Dendritic cell treated with granulocyte-macrophage colony-stimulating factor and Interleukin-4, amounts not matched to agents 40 ng/mL and 50 ng/mL, for 4 days (primary cell): ENCODE measurements around the gene ZCCHC3.
"Not testable (repeated sequence)": the region's sequence is repeated elsewhere in the genome, so short reads cannot be mapped to it uniquely, and the experiment has no call there.

Experiments used
- H3K27ac Mint-ChIP-seq: one replicate; pipeline ENCODE4 v1.8.0; 2022; ENCODE audit warnings: mild to moderate bottlenecking, mixed read lengths
- H3K27me3 Mint-ChIP-seq: one replicate; pipeline ENCODE4 v1.8.0; 2022; ENCODE audit warnings: mild to moderate bottlenecking, mixed read lengths
- H3K36me3 Mint-ChIP-seq: one replicate; pipeline ENCODE4 v1.8.0; 2022; ENCODE audit warnings: low read depth, mixed read lengths
- H3K4me1 Mint-ChIP-seq: one replicate; pipeline ENCODE4 v1.8.0; 2022; ENCODE audit warnings: low read depth, mixed read lengths
- H3K4me3 Mint-ChIP-seq: one replicate; pipeline ENCODE4 v1.8.0; 2022; ENCODE audit warnings: mild to moderate bottlenecking, moderate library complexity, mixed read lengths
- H3K9me3 Mint-ChIP-seq: one replicate; pipeline ENCODE4 v1.8.0; 2022; ENCODE audit warnings: mixed read lengths
- intact Hi-C: fragments of 100-400 bp; cut with micrococcal nuclease; formaldehyde crosslinking; loops from one replicate; pipeline ENCODE4 v1.15.0; 2022

The ZCCHC3 gene

GRCh38 chr20:328975-329695, 31.8 kb downstream of the ZCCHC3 start:
- Mint-ChIP-seq H3K9me3 (no peaks in the 10 kb centered on the region), H3K4me1 (peaks cover 62% of the 10 kb centered on the region), H3K27ac (no peak overlapping the region), H3K27me3 (peaks cover 21% of the 10 kb centered on the region), H3K4me3 (no peak overlapping the region), H3K36me3 (no peaks in the 10 kb centered on the region)
- intact Hi-C loops = no loop called here

DNA sequence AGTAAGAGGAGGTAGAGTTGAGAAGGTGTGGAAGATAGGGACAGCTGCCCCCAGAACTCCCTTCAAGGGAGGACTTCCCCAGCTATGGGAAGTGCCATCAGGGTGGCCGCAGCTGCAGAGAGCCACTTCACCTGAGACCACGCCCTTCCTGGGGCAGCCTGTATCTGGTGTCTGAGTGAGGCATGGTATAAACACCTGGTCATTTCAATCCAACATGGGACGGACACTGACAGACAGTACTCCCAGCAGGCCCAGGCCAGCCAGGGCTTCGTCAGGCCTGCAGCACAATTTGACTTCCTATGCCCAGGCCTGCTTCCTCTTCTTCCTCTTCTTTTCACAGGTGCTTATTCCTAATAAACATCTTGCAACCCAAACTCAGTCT, 32.5 kb downstream of the ZCCHC3 start:
- intact Hi-C loops = loop anchor here (2.0 to 10.0 kb wide), 2 partner anchors 55 to 121 kb away; no protein-coding TSS in a partner anchor

DNA sequence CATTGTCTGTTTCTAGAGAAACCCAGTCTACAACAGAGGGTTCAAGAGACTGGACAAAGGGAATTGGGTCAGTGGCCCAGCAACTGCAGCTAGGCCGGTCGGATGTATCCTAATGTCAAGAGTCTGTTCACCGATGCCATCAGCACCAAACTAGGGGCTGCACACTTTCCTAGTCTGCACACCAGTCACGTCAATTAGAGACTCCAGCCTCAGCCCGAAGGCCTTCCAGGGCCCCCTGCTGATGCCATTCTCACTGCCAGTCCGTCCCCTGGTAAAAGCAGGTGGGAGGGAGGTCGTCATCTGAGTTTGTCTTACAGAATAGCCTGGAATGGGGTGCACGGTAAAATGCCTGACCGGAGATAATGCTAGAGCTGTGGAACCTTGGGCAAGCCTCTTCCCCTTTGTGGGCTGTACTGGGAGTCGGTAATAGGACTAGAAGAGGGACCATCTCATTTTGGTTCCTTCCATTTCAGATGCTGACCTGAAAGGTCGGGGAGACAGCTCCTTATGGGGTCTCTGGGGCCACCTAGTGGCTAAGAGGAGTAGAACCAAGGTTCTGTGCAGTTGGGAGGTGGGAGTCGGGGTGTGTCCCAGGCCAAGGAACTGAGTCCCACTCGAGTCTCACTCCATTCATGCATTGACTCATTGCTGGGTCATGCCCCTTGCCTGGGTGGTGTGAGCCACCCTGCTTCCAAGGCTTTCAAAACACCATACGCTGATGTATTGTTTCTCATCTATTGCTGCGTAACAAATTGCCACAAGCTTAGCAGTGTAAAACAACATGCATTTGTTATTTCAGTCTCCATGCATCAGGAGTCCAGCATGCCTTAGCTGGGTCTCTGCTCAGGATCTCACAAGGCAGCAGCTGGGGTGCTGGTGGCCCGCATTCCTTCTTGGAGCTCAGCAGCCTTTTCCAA, 33.1 kb downstream of the ZCCHC3 start:
- H3K27me3 Mint-ChIP-seq = peaks cover 21% of the 10 kb centered on the region
- H3K4me1 Mint-ChIP-seq = peaks cover 58% of the 10 kb centered on the region
- H3K27ac Mint-ChIP-seq = no peak overlapping the region
- no peaks in the 10 kb centered on the region for H3K36me3 Mint-ChIP-seq
- intact Hi-C loops = loop anchor here (2.0 to 10.0 kb wide), 2 partner anchors 56 to 122 kb away; no protein-coding TSS in a partner anchor
- H3K4me3 Mint-ChIP-seq = no peak overlapping the region
- no peaks in the 10 kb centered on the region for H3K9me3 Mint-ChIP-seq

More for the DNA sequence above, 32.5 kb downstream of the ZCCHC3 start:
- Mint-ChIP-seq H3K36me3 (no peaks in the 10 kb centered on the region), H3K4me3 (no peak overlapping the region), H3K4me1 (peaks cover 58% of the 10 kb centered on the region), H3K27ac (no peak overlapping the region), H3K9me3 (no peaks in the 10 kb centered on the region), H3K27me3 (peaks cover 21% of the 10 kb centered on the region)

- H3K4me1 Mint-ChIP-seq = peaks cover 53% of the 10 kb centered on the region
- H3K27ac Mint-ChIP-seq = no peak overlapping the region
- H3K36me3 Mint-ChIP-seq = no peaks in the 10 kb centered on the region
- H3K4me3 Mint-ChIP-seq = no peak overlapping the region
- intact Hi-C loops = loop anchor here (10.0 kb wide), 1 partner anchor 60 kb away; no protein-coding TSS in a partner anchor
- H3K27me3 Mint-ChIP-seq = no peaks in the 10 kb centered on the region
- H3K9me3 Mint-ChIP-seq = peaks cover 9% of the 10 kb centered on the region
Observed at GRCh38 chr20:334578-334977, 37.2 kb downstream of the ZCCHC3 start.

DNA sequence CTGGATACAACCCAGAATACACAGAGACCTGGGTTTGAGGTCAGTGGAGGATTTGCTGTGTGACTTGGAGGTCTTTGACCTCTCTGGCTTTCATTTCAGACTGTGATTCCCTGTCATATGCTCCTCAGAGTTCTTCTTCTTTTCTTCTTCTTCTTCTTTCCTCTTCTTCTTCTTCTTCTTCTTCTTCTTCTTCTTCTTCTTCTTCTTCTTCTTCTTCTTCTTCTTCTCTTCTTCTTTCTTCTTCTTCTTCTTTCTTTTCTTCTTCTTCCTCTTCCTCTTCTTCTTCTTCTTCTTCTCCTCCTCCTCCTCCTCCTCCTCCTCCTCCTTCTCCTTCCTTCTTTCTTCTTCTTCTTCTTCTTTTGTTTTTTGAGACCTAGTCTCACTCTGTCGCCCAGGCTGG, 38.7 kb downstream of the ZCCHC3 start:
- intact Hi-C loops = loop anchor here (10.0 kb wide), 1 partner anchor 61 kb away; no protein-coding TSS in a partner anchor
- not testable (repeated sequence) for H3K27me3 Mint-ChIP-seq, H3K4me3 Mint-ChIP-seq, H3K36me3 Mint-ChIP-seq, H3K9me3 Mint-ChIP-seq
- peaks cover 38% of the 10 kb centered on the region for H3K4me1 Mint-ChIP-seq
- H3K27ac Mint-ChIP-seq = peak overlapping the region; percentile 45

- Mint-ChIP-seq H3K4me3 (no peak overlapping the region), H3K36me3 (peaks cover 13% of the 10 kb centered on the region), H3K27ac (no peak overlapping the region), H3K9me3 (peaks cover 21% of the 10 kb centered on the region), H3K4me1 (peaks cover 24% of the 10 kb centered on the region), H3K27me3 (peaks cover 9% of the 10 kb centered on the region)
- intact Hi-C loops = no loop called here
Observed at GRCh38 chr20:341682-342081, 44.3 kb downstream of the ZCCHC3 start.

DNA sequence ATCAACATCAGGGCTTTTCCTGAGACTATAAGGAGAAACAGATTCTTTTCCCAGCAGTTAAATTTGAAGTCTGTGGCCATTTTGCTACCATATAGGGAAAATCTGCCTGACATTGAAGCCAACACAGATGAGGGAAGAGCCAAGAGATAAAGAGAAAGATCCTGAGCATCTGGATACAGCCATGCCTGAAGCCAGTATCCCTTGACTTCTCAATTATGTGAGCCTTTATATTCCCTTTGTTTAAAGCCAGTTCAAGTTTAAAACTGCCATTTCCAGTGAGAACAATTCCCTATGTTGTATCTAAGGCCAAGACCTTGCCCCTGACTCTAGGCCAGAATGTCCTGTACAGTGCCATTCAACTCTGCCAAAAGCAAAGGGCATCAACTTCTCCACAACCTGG, 45.7 kb downstream of the ZCCHC3 start:
- H3K27me3 Mint-ChIP-seq = peaks cover 13% of the 10 kb centered on the region
- no peak overlapping the region for H3K27ac Mint-ChIP-seq
- intact Hi-C loops = no loop called here
- H3K4me1 Mint-ChIP-seq = peaks cover 16% of the 10 kb centered on the region
- no peak overlapping the region for H3K4me3 Mint-ChIP-seq
- peaks cover 21% of the 10 kb centered on the region for H3K9me3 Mint-ChIP-seq
- H3K36me3 Mint-ChIP-seq = peaks cover 18% of the 10 kb centered on the region

GRCh38 chr20:346033-346639, 48.8 kb downstream of the ZCCHC3 start:
- Mint-ChIP-seq H3K4me1 (peaks cover 21% of the 10 kb centered on the region), H3K36me3 (peaks cover 22% of the 10 kb centered on the region), H3K27ac (peak overlapping the region; percentile 80), H3K4me3 (peak overlapping the region; percentile 77), H3K27me3 (peaks cover 17% of the 10 kb centered on the region), H3K9me3 (peaks cover 21% of the 10 kb centered on the region)
- intact Hi-C loops = no loop called here

GRCh38 chr20:346640-347316, 49.4 kb downstream of the ZCCHC3 start, which contains the start of gene NRSN2:
Gene NRSN2 (plus strand): TSS chr20:347111. CDS start chr20:349644, 2,533 bp downstream.
- Mint-ChIP-seq H3K4me1 (peaks cover 21% of the 10 kb centered on the region), H3K4me3 (peak within 1 kb of the TSS; percentile 99), H3K9me3 (peaks cover 16% of the 10 kb centered on the region), H3K27me3 (peaks cover 17% of the 10 kb centered on the region), H3K36me3 (peaks cover 19% of the 10 kb centered on the region), H3K27ac (peak within 1 kb of the TSS; percentile 80)
- intact Hi-C loops = no loop called here

DNA sequence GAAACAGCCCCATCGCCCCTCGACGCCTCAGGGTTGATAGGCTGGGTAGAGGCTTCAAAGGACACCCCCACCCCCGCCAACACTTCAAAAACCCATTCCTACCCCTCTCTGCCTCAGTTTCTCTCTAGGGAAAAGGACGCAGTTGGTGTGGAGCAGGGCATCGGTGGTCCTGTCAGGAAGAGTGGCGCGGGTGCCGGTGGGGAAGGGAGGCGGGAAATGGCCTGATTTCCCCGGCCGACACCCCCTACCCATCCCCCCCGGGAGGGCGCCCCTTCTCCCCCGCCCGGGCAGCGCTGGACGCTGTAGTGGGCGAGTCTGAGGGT, 49.9 kb downstream of the ZCCHC3 start:
- peak overlapping the region; percentile 80 for H3K27ac Mint-ChIP-seq
- peak overlapping the region; percentile 99 for H3K4me3 Mint-ChIP-seq
- peaks cover 11% of the 10 kb centered on the region for H3K9me3 Mint-ChIP-seq
- peaks cover 21% of the 10 kb centered on the region for H3K4me1 Mint-ChIP-seq
- H3K36me3 Mint-ChIP-seq = peaks cover 16% of the 10 kb centered on the region
- peaks cover 17% of the 10 kb centered on the region for H3K27me3 Mint-ChIP-seq
- intact Hi-C loops = no loop called here

GRCh38 chr20:347640-348484, 50.5 kb downstream of the ZCCHC3 start:
- Mint-ChIP-seq H3K36me3 (peaks cover 16% of the 10 kb centered on the region), H3K4me1 (peaks cover 21% of the 10 kb centered on the region), H3K27me3 (peaks cover 17% of the 10 kb centered on the region), H3K4me3 (peak overlapping the region; percentile 99), H3K9me3 (peaks cover 10% of the 10 kb centered on the region), H3K27ac (peak overlapping the region; percentile 80)
- intact Hi-C loops = no loop called here

DNA sequence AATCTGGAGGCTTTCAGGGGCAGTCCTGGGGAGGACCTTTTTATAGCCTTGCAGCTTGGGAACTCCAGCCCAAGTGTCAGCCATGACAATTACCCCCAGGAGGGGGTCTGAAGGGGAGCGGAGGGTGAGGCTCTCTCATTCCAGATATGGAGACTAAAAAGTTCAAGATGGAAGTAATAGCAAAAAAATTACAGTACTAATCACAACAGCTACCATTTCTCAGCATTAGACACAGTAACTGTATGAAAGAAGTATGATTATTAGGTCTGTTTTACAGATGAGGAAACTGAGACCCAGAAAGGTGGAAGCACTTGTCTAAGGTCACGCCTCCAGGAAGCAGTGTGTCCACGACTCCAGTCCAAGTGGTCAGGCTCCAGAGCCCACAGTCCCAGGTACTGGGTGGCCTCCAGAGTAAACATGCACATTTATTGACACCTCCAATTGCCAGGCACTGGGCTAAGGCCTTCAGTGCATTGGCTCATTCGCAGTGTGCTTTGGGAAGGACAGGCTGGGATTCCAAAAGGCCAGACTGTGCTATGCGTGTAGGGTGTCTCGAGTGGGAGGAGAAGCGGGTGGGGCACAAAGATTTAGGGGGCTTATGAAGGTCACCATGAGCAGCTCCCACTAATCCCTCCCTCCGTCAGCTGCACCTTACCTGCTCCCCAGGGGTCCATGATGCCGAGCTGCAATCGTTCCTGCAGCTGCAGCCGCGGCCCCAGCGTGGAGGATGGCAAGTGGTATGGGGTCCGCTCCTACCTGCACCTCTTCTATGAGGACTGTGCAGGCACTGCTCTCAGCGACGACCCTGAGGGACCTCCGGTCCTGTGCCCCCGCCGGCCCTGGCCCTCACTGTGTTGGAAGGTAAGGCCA, 51.8 kb downstream of the ZCCHC3 start:
- H3K27ac Mint-ChIP-seq = no peak overlapping the region
- H3K9me3 Mint-ChIP-seq = no peaks in the 10 kb centered on the region
- H3K27me3 Mint-ChIP-seq = peaks cover 17% of the 10 kb centered on the region
- intact Hi-C loops = no loop called here
- peaks cover 21% of the 10 kb centered on the region for H3K4me1 Mint-ChIP-seq
- H3K36me3 Mint-ChIP-seq = peaks cover 16% of the 10 kb centered on the region
- no peak overlapping the region for H3K4me3 Mint-ChIP-seq
